ENCODE results near the gene SGSH.

SGSH gene

DNA sequence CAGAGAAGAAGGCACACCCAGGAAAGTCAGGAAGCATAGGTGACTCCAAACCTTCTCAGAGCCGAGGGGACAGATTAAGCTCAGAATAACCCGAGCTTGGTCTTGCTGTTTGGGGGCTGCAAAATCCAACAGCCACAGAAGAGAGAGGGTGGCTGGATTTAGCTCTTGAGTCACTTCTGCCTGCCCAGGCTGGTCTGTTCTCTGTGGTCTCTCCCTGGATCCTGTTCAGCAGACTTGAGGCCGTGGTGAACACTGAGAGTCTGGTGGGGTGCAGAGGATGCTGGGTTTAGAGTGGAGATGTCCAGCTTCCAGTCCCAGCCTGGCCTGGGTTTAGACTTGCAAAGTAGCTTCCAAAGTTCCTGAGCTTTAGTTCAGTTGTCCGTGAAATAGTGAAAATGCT, 8.9 kb upstream of the SGSH start:
- no peak for DNase-seq

GRCh38 chr17:80228477-80228876, 8.3 kb upstream of the SGSH start:
- no peak for DNase-seq

GRCh38 chr17:80227666-80228065, 7.5 kb upstream of the SGSH start:
- no peak for DNase-seq

GRCh38 chr17:80227156-80227555, 7.0 kb upstream of the SGSH start:
- DNase-seq, result no peak

GRCh38 chr17:80225230-80225629, 5.1 kb upstream of the SGSH start:
- no peak for DNase-seq

DNA sequence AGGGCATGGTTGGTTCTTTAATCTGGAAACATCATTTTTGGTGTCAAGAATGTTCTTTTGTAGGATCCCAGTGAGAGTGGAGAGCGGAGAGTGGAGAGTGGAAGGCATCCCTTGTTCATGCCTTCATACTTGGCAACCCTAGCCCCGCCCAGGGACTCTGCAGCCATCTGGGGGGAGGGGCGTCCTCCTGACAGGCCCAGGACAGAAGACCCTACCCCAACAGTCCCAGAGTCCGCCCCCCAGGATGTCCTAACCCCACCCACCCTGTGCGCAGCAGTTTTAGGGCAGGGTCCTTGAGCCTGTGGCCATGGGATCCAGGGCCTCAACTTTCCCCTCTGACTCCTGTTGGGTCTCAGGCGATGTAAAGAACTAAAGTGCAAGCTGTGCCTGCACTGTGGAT, 4.5 kb upstream of the SGSH start:
- DNase-seq, result no peak

DNA sequence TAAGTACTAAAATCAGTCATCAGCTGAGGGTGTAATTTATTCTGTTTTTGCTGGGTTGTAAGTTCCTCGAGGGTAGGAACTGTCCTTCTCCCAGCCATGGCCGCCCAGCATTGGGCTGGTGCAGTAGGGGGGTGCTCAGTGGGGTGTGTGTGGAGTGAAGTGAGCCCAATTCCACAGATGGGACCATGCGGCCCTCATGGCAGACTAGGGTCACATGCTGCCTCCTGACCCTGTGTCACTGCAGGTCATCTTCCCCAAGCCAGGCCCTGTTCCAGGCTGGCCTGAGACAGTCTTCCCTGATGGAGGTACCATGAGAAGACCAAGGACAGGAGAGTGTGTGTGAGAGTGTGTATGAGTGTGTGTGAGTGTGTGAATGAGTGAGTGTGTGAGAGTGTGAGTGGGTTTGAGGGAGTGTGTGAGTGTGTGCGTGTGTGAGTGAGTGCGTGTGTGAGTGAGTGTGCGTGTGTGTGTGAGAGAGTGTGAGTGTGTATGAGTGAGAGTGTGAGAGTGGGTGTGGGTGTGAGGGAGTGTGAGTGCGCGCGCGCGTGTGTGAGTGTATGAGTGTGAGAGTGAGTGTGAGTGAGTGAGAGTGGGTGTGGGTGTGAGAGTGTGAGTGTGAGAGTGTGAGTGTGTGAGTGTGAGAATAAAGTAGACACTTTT, 3.8 kb upstream of the SGSH start:
- no peak for DNase-seq

- DNase-seq, result no peak
Measured at GRCh38 chr17:80223142-80223815, 3.1 kb upstream of the SGSH start.

- no peak for DNase-seq
Measured at GRCh38 chr17:80222376-80223141, 2.4 kb upstream of the SGSH start.

GRCh38 chr17:80221351-80222105, 1.4 kb upstream of the SGSH start:
- DNase-seq, result no peak

GRCh38 chr17:80220736-80221215, 643 bp upstream of the SGSH start:
- peak in 29 of 56 donors; percentile 5 to 69 (median 31) for DNase-seq

- DNase-seq, result peak in 3 of 56 donors; percentile 10 to 42 (median 35)
Measured at GRCh38 chr17:80219763-80220053, 425 bp downstream of the SGSH start.

- DNase-seq, result peak in 16 of 56 donors; percentile 14 to 47 (median 26)
Measured at GRCh38 chr17:80219013-80219762, 945 bp downstream of the SGSH start.

DNA sequence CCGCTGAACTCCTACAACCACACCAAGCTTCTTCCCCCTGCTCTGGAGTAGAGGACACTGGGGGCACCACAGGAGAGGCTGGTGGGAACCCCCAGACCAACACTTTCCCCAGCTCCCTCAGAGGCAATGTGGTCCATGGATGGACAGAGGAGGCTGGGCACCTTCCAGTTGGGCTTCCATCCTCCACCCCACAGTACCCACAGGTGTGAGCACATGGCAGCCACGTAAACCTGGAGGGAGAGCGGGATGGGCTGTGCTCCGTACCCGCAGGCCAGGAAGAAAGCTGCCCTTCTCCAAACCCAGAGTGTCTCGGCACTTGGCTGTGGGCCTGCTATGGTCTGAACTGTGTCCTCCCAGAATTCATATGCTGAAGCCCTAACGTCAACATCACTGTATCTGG, 1.7 kb downstream of the SGSH start:
- DNase-seq, result no peak

- no peak for DNase-seq
Measured at GRCh38 chr17:80217703-80218362, 2.3 kb downstream of the SGSH start.

GRCh38 chr17:80216473-80217456, 3.4 kb downstream of the SGSH start:
- no peak for DNase-seq

DNA sequence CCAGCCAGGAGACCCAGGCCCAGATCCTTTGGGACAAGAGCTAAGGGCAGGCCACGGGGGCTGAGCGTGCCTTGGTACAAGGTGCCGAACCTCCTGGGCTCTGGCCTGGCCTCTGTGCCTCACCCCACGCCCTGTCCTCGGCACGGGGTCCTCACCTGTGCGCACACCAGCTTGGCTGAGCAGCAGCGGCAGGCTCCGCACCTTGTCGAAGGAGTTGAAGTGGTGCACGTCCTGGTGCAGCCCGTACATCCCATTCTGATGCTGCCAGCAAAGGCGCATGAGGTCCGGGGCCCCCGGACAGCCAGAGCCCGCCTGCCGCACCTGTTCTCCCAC, 5.3 kb downstream of the SGSH start:
- no peak for DNase-seq

DNA sequence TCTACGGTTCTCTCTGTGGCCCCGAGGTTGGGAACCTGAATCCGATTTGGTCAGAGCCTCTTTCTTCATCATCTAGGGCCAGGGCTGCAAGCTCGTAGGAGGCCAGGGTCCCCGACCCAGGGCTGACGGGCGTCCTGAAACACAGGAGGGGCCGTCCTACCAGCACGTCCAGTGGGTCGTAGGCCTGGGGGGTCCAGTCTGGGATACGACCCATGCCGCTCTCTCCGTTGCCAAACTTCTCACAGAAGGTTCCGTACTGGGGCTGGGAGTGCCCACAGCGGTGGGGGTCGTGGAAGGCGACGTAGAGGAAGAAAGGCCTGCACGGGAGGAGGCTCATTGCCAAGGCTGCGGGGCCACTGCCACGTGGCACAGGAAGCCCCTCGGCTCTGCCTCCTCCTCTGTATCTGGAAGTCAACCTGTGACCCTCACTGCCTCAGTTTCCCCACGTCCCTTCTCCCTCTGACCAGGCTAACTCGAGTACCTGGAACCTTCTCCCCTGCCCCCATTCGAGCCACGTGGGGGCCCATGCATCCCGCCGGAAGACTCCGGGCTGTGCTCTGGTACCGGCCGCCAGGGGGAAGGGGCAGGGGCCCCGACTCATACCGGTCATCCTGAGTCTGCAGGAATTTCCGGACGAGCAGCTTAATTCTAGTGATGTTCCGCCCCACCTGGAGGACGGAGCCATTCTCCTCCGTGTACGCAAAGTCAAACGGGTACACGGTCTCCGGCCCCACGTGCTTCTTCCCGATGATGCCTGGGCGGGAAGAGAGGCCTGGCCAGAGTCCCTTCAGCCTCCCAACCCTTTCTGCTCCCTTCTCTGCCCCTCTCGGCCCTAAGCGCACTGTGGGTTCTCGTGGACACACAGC, 5.9 kb downstream of the SGSH start:
- DNase-seq, result no peak

GRCh38 chr17:80213643-80213975, 6.5 kb downstream of the SGSH start:
- DNase-seq, result no peak
